NCI-H2107 treated with DMSO at 0.1 percent for 48 hours (cell line): ENCODE measurements around the gene AIFM1.
"Not testable (repeated sequence)": the region's sequence is repeated elsewhere in the genome, so short reads cannot be mapped to it uniquely, and the experiment has no call there.

Source experiments
- DNase-seq: peaks from one replicate; lab custom pipeline; 2025; ENCODE audit not compliant: unreplicated experiment; lab: John Stamatoyannopoulos, UW

Gene AIFM1

DNA sequence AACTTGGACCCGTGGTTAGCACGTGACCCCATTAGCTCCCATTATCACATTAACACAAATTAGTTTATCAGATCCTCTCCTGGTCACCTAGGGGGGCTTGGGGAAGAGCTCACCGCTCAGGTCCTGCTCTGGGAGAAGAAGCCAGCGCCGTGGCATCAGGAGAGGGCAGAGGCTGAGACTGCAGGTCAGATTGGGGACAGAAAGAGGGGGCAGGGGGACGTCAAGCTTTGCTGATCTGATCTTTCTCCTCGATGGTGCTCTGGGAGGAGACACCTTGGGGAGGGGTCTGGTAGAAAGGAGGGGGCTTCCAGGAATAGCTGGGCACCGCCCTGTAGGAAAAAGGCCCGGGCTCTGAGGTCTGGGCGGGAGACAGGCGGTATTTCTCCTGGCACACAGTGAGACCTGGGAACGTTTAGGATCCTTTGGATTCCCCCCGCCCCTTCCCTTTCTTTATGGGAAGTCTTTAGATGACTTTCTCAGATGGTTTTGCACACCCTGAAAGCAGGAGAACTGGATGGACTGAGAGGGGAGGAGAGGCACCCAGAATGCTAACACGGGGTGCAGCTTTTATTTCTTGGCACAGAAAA lies 46.2 kb downstream of the AIFM1 start:
- DNase-seq: no peak

DNA sequence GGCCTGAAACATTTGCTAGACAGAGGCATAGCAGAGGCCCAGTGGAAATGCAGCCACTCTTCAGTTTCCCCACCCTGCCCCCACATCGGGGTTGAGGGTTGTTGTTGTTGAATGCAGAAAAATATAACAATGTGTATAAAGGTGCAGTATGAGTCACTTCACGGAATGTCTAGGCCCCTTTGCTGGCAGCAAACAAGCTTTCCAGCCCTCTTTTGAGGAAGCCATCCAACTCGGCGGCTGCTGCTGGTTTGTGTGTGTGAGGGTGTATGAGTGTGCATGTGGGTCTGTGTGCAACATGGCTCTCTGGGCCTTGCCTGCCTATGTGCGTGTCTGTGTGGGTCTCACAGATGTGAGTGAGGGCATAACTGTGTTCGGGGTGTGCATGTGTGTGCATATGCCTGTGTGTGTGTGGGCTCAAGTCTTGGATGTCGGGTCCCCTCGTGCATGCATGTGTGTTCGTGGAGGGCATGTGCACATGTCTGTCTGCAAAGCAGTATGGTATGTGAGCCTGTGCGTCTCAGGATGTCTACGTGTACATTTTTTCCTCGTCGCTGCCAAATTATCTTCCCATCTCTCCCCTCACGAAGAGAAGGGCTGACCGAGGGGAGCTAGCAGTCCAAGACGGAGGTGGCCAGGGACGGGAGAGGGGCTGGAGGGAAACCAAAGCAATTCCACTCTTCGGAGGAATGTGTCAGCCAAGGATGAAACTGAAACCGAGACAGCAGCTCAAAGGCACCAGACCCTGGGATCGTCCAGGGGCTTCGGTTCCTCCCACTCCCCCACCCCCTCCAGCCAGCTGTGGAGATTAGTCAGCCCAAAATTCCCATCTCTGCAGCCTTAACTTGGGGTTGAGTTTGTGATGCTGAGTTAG lies 47.0 kb downstream of the AIFM1 start:
- DNase-seq: no peak

DNA sequence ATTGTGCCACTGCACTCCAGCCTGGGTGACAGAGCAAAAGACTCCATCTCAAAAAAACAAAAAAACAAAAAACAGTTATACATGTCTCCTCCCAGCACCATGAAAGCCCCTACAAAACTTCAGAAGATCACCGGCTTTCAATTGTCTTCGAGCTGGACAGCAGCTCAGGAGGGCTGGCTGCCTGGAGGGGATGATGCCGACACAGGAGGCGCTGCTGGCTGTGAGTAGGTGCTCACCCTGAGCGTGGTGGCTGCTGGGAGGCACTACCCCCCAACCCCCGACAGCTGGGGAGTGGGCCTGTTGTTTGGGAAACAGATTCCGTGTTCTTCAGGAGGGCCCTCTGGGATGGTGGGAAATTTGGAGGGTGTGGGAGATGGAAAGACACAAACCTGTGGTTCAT lies 48.5 kb downstream of the AIFM1 start:
- no peak for DNase-seq

DNA sequence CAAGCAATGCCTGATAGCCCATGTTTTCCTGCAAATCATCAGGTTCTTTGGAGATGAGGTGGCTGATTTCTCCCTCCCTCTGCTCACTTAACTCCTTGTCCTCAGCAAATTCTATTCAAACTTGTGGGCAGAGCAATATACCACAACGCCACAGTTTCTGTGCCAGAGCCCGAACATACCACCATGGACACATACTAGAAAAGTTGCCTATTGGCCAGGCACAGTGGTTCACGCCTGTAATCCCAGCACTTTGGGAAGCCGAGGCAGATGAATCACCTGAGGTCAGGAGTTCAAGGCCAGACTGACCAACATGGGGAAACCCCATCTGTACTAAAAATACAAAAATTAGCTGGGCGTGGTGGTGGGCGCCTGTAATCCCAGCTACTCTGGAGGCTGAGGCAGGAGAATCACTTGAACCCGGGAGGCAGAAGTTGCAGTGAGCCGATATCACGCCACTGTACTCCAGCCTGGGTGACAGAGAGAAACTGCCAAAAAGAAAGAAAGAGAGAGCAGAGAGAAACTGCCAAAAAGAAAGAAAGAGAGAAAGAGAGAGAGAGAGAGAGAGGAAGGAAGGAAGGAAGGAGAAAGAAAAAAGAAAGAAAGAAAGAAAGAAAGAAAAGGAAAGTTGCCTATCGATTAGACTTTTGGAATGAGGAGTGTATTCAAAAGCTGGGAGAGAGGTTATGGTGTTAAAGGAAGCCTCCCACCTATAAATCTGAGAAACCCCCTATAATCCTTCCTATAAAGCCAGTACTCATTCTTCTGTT lies 50.3 kb downstream of the AIFM1 start:
- DNase-seq: not testable (repeated sequence)

DNA sequence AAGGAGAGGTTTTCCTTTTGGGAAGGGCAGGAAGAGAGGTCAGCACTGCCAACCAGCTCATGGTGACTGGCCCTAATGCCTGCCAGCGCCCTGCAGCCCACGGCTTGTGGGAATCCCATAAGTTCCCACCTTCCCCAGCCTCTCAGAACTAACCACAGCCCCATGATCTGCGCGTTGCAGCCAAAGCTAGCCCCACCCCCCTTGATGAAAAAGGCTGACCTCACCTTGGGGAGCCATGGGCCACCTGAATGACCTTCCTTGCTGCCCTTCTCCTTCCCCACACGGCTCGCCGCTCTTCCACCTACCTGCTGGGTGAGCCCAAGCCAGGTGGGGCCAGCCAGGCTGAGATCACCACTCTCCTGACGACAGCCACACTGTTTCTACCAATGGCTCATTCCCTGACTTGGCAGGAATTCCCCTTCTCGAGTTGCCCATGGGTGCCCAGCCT lies 51.5 kb downstream of the AIFM1 start:
- DNase-seq: no peak

DNA sequence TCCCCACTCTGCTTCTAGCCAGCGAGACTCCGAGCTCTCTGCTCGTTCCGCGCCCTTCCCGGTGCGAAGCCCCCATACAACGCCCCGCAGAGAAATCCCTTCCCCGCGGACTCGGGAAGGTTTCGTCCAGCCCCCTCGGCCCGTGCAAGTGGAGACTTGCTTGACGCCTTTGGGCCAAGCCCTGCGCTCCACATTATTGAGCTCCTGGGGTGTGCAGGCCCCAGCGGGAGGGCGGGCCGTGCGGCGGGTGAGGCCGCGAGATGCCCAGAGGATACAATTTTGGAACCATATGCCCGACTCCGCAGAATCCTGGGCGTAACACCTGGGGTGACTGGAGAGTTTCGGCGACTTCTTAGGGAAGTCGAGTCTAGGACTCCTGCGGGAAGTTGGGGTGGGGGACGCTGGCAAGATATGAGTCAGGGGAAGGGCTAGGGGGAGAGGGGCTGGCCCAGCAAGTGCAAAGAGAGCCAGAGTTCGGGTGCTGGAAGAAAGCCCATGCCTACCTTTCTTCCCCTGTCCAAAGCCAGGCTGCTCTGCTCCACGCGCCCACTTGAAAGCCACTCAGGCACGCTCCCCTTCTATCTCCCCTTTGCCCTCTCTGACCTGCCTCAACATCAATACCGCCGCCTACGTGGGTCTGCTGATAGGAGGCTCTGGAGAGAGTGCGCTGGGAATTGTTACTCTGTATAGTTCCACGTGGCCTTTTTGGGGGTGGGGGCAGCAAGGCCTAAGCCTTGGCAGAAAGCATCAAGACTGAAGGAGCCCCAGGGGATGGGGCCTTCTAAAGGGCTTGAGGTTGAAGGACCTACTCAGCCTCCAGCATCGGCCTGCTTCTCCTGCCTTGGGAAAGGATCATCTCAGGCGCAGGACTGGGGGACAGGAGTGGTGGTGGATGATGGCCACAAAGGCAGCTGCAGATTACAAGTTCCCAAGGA lies 54.2 kb downstream of the AIFM1 start:
- DNase-seq: no peak

DNA sequence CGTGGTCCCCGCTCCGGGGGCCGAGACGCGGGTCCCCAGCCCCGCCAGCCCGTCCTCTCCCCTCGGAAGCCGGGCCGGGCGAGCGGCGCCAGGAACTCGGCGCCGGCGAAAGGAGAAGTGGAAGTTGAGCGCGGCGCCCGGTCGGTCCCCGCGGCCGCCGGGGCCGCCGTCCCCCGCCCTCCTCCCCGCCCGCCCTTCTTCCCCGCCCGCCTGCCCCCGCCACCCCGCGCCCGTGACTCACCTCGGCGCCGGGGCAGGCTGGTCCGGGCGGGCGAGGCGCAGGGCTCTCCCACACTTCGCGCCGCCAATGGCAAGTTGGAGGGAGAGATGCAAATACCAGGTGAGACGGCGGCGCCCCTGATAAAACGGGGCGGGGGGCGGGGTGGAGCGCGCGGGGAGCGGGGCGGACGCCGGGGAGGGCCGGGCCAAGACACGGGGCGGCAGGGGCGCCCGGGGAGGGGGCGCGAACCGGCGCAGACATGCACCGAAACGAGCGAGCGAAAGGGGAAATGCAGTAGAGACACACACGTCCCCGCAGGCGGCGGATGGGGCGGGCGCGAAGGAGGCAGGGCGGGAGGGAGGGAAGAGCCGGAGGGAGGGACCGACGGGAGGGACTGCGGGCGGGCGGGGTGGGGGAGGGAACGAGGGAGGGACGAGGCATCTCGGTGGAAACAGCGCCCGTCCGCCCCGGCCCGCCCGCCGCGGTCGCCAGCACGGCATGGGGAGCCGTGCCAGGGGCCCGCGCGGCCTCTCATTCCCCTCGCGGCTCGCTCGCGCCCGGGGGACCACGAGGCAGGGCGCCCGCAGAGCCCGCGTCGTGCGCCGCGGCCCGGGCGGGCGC lies 55.0 kb downstream of the AIFM1 start, which contains the start of gene ELF4:
Gene ELF4 (minus strand): TSS at position 119 of the 841 bp plus-strand sequence. CDS start 29,167 bp downstream, outside the sequence.
- DNase-seq: no peak

DNA sequence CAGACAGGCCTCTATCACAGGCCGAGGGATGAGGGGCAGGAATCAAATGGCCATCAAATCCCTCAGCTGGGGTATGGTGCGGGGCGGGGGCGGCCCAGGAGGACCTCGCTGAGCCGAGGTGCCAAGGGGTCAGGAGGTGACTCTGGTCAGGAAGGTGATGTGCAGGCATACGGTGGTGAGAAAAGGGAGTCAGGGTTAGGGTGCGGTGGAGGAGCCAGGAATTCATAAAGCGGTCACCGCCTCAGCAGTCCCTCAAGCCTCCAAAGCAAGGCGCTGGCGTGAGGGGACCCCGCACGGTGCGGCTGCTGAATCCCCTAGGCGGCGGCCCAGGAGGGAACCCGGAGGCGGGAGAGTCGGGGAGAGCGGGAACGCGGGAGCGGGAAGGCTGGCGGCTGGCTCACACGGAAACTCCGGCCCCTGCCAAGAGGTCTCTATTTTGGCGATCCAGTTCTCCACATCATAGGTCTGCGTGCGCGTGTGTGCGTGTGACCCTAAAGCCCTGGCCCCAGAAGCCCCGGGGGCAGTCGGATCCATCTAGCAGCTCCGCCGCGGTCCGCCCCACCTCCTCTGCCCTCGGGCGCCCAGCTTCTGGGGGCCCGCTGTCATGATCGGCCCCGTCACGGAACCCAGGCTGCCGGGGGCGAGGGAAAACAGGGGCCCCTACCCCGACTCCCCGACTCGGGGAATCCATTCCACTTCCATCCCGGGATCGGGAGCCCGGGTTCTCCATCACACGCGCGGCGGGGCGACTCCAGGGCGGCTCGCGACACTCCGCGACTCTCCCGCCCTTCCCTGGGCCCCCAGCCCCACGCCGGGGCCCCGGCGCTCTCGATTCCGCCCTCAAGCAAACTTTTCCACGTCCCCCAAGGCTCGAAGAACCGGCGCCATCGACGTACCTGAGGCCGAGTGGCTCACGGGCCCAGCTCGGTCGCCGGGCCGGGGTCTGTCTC lies 55.9 kb downstream of the AIFM1 start:
- no peak for DNase-seq

DNA sequence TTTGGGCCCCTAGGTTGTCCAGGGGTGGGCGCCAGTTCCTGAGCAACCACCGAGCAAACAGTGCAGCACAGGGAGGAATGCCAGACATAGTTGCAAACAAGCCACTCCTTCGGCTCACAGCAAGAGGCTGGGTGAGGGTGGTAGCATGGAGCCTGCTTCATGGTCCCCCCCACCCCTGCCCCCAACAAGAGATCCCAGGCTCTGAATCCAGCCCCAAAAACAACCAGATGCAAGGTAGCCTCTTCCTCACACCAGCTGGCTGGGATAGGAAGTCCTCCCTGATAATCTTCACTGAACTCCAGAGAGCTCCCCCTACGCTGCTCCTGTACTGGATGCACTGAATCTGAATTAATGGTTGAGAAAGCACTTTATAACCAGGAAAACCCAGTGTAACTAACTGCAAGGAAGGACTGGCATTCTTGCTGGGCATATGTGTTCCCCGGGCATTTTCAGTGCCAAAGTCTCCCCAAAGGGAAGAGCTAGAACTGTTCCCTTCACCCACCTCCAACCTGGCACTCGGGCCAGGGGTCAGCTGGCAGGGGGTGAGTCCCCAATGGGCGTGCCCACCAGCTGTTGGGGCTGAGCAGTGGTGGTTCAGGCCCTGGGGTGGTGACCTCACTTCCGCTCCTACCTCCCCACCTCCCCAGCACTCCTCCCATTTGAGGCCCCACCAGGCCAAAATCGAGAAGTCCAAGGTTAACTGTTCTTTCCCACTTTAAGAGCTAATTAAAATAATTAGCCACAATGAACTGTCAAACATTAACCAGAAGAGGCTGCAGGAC lies 56.8 kb downstream of the AIFM1 start:
- DNase-seq: no peak

DNA sequence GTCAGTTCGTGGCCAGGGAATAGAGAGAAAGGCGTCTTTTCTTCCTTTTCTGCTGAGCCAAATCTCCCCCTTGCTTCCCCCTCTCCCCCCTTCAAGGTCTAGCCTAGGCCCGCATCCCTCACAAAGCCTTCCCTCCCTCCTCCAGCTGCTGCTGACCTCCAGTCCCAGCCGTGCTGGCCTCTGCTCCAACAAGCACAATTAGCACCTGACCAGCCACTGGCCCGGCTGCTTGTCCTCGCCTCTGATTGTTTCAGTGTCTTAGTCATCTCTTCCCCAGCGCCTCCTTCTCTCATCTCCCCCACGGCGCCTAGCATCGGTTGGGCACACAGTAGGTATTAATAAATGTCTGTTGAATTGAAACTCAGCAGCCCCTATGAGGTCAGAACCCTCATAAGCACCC lies 59.6 kb downstream of the AIFM1 start:
- no peak for DNase-seq

DNA sequence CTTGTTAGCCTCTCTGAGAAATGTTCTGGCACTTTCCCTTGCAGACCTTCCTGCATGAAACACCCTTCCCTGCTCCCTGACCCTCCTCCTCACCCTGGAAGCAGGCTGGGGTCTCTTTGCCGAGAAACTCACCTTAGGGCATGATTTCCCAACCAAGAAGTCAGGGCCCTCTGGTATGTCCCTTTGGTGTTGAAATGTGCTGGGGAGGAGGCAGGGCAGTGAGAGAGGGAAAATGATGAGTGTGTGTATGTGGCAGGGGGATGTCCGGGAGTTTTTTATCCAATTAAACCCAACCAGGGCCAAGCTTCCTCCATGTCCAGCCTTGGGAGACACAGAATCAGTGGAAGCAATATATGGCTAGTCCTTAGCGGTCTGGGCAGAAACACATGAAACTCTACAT lies 60.4 kb downstream of the AIFM1 start:
- no peak for DNase-seq

DNA sequence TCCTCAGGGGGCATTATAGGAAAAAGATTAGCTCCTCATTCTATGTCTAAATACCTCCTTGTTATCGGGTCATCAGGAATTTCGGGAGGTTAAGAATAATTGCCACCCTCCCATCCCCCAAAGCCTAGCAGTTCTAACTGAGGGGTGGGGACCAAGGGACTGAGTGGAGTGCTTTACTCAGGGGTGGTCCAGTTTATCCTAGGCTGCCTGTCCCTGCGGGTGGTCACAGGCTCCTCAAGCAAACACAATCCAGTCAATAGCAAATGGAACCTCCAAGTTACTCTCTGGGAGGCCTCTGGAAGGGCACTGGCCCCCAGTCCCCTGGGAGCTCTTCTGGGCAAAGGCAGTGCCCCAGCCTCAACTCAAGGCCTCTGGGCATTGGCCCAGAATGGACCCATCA lies 62.0 kb downstream of the AIFM1 start:
- DNase-seq: no peak

DNA sequence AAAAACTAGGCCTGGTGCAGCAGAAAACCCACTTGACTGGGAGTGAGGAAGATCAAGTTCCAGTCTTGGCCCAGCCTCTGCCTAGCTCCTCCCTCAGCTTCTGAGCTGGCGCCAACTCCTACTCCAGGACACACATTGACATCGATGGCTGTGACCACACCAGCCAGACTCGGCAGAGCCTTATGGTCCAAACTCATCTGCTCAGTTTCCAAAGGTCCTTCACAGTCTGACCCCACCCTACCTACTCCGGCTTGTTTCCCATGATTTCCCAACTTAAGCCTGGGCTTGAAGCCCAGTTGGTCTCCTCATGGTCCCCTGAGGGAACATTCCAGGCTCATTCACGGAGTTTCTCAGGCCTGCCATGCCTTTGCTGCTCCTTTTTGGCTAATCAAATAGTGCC lies 65.5 kb downstream of the AIFM1 start:
- peak; percentile 24 for DNase-seq

DNA sequence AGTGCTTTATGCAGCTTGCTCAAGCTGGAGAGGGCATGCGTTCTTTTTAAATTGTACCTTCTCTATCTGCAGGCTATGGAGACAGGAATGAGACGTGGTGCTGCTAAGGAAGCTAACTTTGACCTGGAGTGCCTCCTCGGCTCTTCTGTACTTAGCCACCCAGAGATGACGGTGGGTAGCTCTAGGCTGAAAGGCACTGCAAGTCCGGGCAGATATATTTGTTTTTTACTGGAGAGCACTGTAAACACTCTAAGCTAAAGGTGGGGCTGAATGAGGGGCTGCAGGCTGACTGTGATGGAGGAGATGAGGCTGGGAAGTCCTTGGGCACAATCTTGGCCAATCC lies 67.5 kb downstream of the AIFM1 start:
- no peak for DNase-seq

DNA sequence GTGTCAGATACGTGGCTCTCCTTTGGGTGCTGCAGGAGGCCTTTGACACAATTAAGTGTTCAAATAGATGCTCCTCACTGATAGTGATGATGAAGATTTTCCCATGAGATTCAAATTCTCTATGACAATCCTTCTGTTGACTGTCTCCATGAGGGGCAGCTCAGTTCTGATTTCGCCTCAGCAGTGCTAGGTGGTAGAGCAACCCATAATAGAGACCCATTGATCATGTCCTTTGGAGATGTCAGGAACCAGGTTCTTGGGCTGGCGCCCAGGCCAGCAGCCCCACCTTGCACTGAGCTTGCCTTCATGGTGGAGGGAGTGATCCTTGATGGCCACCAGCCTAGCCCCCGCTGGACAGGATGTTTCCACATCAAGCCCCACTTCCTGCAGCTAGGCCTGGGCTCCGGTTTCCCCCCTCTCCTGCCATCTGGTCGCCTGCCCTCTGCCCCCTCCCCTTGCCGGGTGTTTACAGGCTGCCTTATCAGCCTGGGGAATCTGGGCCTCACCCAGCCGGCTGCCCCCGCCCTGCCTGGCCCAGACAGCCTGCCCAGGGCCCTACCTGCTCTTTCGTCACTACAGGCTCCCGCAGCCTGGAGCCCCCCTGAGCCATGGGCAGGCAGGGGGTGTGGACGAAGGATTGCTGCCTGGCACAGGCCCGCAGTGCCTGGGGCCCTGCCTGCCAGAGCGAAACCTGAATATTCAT lies 68.0 kb downstream of the AIFM1 start:
- no peak for DNase-seq

DNA sequence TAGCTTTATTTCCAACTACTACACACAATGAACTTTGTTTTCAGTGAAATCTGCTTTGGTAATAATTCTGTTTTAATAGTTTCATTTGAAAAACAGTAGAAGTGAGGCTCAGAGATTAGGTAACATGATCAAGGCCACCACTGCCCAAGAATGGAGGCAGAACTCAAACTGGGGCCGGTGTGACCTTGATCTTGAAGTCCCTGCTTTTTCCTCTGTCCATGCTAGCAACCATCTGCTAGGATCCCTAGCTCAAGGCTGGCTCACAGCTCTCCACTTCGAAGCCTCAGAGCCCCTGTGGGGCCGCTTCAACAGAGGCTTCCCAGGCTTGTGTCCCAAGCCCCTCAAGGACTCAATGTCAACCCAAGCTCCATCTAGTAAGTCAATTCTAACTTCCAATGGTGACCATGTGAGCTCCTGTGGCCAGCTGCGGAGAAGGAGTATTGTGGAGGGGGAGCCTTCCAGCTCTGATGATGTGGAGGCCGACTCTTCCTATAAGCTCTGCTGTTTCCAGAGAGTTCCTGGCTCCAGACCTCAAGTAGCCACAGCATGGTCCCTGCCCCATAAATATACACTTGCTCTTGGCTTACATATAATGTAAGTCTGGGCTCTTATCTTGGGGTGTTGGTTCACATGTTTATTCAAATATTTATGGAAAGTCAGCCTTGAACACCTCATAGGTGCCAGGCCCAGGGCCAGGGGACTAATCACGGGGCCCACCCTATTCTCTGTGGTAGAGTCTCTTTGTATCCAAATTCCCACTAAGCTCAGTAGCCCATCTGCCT lies 70.2 kb downstream of the AIFM1 start:
- no peak for DNase-seq

DNA sequence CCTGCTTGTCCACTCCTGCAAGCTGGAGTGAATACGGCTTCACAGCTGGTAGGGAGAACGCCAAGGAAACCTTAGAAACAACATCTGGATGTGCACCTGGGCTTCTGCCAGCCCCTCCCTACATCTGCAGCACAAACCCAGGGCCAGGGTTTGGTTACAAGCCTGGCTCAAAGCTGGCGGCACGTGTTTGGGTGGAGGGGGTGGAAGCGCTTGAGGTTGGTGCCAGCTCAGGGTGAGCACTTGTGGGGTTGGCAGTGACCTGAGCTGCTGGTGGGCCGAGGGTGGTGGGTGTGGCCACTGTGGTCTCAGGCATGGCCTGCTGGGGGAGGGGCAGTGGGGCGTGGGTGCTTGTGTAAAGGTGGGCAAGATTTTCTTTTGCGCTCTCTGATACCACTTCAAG lies 70.9 kb downstream of the AIFM1 start:
- no peak for DNase-seq
